Hematopoietic multipotent progenitor cell treated with erythropoietin and hydrocortisone succinate and interleukin-3 and kit ligand, for 8 days (in vitro differentiated cells): Measurements from ENCODE around the gene CFAP54.
A peak's percentile ranks its signal among the peaks of the same experiment; 100 is the strongest.

ENCODE experiments used
- DNase-seq: peaks from one replicate; pipeline ENCODE4 v3.0.0-alpha.2; 2015

CFAP54 gene

DNA sequence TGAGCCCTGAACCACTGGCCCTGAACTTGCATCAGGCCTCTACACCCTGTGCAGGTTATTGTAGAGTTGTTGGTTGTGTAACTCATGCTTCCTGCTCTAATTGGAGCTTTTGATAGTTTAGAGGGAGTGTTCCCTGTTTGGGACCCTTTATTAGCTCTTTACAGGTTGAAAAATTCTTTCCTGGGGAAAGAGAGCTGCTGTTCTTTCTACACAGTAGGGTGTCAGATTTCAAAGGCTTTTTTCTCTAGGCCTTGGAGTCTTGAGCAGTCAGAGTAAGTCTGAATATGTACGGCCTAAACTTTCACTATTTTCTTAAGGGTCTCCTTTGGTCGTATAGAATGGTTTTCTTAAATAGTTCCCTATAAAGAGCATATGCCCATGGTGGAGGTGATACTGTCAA is 356.9 kb downstream of the CFAP54 start:
- no peak for DNase-seq

DNA sequence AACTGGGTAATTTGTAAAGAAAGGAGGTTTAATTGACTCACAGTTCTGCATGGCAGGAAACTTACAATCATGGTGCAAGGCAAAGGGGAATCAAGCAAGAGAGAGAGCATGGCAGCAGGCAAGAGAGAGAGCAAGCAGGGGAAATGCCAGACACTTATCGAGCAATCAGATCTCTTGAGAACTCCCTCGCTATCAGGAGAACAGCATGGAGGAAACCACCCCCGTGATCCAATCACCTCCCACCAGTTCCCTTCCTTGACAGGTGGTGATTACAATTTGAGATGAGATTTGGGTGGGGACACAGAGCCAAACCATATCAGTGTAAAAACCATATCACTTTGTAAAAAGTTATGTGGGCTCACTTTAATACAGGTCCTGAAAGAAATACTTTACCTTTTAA is 361.3 kb downstream of the CFAP54 start:
- DNase-seq: peak; percentile 3

DNA sequence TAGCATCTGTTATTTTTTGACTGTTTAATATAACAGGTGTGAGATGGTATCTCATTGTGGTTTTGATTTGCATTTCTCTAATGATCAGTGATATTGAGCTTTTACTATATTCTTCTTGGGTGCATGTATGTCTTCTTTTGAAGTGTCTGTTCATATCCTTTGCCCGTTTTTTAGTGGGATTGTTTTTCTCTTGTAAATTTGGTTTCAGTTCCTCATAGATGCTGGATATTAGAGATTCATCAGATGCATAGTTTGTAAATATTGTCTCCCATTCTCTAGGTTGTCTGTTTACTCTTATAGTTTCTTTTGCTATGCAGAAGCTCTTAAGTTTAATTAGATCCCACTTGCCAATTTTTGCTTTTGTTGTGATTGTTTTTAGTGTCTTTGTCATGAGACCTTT is 368.8 kb downstream of the CFAP54 start:
- DNase-seq: no peak

DNA sequence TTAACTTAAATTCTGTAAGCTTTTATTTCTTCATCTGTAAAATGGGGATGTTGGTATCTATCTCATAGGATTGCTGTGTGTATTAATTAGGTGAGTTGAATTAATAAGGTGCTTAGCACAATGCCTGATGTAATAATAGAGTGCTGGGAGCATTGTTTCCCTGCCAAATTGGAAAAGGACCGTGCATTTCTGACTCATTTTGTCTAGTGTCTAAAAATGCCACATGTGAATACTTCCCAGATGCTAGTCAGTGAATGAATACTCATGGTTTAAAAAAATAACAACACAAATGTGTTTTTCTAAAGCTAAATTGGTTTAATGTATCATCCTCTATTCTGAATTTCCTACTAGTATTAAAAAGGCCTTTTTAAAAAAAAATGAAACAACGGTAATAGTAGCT is 372.3 kb downstream of the CFAP54 start:
- no peak for DNase-seq

DNA sequence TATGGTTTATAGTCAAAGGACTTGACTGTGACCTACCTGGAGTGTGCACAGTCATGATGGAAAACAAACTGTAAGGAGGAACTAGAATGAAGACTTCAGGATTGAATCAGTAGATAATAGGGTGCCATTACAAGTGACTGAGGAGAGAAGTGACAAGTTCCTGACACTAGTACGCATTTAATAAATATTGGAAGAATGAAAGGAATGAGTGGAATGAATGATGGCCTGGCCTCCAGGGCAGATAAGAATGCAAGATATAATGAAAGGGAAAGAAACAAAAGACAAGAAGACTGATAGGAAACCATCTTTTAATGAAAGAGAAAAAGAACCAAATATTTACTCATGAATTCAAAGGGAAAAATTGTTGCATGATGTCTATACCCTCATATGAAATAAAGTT is 372.9 kb downstream of the CFAP54 start:
- no peak for DNase-seq

DNA sequence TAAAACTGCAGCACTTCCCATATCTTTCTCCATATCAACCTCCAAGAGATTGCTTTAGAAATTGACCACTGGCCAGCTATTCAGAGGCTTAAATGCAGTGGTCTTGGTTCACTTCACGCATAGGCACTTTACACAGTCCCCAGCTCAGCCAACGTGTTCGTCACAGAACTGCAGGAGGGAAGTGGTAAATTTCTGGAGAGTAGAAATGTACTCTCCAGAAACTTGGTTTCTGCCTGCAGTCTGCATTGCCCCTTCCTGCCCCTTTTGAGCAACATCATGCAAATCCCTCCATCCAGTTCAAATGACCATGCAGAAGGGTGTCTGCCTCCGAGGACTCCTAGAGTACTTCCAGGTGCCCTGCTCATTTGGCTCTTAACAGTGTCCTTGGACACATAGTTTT is 375.0 kb downstream of the CFAP54 start:
- no peak for DNase-seq

DNA sequence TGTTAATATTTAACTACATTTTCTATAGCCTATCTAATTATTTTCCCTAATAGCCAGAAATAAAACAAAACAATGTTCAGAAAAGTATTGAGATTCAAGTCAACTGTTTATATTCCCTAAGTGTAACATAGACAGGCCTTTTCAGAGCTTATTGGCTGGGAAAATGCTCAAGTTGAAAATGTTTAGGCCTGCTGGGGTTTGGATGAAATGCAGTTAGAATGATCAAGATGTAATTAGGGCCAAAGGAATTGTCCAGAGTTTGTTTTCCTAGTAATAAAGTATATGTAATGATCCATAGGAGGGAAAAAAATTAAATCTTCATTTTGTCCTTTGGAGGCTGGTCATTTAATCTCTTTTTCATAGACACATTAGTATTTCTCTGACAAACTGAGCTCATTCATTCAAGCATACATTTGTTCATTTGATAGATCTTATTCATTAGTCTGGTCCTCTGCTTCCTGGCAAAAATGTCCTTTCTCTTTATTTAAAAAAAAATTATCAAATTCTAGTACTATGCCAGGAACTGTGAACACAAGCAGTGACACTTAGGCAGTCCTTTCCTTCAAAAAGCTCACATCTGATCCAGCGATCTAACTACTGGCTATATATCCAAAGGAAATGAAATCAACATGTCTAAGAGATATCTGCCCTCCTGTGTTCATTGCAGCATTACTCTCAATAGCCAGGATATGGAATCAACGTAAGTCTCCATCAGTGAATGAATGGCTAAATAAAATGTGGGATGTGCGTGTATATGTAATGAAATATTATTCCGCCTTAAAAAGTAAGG is 377.6 kb downstream of the CFAP54 start:
- DNase-seq: no peak

DNA sequence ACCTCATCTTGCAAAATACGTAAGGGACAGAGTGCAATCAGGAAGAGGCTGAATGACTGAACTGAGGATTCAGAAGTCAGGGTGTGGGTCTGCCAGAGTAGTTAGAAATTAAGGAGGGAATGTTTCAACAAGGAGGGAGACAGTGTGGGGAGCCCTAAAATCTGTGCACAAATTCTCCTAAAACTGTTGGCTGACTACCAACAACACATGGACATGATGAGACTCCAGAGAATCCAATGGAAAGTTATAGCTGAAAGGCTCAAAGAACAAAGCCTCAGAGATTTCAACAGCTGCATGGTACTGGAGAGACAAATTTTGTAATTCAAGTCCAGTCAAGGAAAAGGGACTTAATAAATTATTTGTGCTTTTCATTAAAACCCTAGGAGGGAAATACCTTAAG is 381.6 kb downstream of the CFAP54 start:
- DNase-seq: no peak

DNA sequence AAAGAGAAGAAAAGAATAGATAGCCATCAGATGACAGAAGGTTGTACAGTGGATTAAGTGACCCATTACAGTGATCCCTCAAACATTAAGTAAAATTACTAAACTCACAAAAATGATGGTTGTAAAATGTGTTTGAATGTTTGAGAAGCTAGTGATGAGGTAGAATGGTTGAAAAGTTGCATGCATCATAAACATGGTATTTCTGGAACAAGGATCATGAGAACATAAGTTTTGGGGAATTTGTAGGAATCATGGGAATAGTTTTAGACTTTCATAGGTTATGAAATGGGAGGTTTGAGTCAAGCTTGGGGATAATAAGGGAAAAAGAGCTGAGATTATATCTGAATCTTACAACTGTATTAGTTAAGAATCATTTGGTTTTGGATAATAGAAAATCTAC is 383.6 kb downstream of the CFAP54 start:
- DNase-seq: no peak

DNA sequence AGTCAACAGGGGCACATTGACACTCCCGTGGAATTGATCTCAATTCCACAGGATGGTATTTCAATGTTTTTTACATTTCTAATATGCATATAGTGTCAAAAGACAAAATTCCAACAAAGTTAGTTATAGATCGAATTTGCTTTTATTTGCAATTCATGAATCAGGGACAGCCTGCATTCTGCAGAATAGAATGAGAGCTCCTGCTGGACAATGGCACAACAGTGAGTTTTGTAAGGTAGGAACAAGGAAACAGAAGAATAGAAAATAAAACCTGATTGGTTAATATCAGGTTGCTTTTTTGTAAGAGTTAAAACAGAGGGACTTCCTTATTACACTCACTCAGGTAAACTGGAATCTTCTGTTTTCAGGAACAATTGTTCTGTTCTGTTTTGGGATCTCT is 384.8 kb downstream of the CFAP54 start:
- no peak for DNase-seq

DNA sequence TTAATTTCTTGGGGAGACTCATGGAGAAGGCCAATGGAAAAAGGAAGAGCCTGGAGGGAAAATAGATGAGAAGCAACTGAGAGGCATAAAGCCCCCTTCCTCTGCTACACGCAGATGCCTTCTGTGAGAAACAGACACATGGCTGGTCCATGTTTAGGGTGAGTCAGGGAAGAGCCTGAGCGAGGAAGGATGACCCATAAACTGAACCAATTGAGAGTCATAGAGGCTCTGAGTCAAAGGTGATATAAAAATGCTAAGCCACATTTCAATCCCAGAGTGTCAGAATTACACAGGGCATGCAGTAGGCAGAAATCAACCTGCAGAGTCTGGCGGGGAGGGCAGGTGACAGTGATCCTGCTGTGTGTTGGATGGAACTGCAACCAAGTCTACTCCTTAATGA is 387.6 kb downstream of the CFAP54 start:
- no peak for DNase-seq

DNA sequence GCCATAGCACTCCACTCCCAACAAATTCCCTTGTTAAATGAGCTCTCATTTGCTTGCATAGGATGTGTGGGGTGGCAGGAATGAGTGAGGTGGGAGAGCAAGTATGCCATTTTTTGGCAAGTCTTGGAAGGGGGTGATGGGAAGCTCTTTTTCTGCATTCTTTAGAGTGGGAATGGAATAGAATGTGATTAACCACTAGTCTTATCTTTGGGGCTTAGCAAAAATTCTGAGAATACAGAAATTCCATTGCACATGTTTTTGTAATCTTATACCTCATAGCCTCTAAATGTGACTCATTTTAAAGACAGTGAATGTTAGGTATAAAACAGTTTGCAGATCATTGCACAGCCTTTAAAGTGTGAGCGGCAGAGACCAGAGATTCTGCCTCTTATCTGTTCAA is 389.3 kb downstream of the CFAP54 start:
- no peak for DNase-seq

DNA sequence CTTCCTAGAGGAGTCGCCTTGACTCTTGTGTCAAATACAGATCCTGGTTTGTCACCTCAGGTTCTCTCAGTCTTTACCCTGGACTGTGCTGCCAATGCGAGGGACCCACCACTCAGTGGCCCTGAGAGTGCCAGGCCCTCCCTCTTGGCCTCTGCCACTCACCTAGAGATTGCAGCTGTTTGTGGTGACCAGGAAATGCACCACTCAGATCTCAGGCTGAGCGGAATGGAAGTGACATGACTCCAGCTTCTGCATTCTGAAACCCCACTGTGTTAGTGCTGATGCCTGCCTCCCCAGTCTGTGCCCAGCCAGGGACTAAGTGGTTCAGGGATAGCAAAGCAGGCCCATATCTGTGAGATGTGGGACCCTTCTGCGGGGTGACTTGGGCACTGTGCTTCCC is 389.9 kb downstream of the CFAP54 start:
- no peak for DNase-seq

DNA sequence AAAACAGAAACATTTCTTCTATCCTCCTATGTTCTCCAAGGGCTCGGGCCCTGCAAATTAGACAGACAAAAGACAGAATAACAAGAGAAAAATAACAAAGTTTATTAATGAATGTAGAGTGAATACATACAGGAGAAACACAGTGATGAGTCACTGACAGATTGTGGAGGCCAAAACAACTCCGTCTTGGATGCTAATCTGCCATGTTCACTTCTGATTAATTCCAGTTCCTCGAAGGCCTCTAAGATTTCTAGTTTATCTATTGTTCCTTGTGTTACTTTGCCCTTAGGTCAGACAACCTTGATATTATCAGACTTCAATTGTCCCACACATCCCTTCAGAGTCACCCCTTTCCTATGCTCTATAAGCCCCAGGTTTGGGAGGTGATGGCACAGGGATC is 390.8 kb downstream of the CFAP54 start:
- no peak for DNase-seq

DNA sequence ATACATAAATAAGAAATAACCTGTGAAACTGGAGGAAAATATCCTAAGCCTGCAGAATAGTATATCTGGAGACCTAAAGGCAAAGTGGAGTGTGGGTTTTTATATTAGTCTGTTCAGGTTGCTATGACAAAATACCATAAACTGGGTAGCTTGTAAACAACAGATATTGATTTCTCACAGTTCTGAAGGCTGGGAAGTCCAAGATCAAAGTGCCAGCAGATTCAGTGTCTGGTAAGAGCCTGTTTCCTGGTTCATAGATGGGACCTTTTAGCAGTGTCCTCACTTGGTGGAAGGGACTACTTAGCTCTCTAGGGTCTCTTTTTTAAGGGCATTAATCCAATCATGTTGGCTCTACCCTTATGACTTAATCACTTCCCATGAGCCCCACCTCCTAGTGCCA is 392.2 kb downstream of the CFAP54 start:
- no peak for DNase-seq

DNA sequence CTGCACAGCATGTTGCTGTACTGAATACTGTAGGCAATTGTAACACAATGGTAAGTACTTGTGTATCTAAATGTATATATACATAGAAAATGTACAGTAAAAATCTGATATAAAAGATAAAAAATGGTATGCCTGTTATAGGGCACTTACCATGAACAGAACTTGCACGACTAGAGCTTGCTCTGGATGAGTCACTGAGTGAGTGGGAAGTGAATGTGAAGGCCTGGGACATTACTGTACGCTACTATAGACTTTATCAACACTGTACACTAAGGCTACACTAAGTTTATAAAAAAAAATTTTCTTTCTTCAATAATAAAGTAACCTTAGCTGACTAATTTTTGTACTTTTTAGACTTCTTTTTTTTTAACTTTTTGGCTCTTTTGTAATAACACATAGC is 393.5 kb downstream of the CFAP54 start:
- DNase-seq: no peak

DNA sequence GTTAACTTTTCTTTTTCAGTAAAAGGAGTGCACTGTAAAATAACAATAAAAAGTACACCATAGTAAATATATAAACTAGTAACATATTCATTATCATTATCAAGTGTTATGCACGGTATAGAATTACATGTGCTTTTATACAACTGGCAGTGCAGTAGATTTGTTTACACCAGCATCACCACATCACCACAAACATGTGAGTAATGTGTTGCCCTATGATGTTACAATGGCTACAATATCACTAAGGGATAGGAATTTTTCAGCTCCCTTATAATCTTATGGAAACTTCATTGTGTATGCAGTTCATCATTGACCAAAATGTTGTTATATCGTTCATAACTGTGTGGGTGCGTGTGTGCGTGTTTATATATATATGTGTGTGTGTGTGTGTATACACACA is 394.2 kb downstream of the CFAP54 start:
- no peak for DNase-seq

DNA sequence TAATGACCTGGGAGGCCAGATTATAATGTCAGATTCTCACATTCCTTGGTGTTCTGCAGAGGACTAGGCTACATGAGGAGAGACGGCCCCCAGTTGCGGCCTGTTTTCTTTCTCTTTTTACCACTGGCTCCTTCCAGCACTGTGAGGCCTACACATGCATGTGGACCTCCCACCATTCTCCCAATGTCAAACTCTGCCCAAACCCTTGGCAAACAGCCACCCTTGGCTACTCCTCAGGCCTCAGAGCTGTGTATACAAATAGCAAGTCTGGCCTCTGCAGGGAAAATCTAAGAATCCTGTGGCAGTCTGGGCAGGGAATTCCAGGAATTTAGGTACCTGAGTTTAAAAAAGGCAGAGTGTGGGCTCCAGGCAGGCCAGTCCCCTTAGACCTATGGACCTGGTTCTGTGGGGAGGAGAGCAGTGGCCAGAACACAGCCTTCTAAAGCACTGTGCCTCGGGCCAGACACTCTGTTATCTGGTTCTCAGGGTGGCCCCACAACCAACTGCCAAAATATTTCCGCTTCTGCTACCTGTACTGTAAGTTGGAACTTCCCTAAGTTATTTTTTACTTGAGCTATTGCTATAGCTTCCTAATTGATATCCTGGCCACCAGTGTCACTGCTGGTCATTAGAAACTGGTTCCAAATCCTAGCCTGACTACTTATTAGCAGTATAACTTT is 397.8 kb downstream of the CFAP54 start:
- no peak for DNase-seq

DNA sequence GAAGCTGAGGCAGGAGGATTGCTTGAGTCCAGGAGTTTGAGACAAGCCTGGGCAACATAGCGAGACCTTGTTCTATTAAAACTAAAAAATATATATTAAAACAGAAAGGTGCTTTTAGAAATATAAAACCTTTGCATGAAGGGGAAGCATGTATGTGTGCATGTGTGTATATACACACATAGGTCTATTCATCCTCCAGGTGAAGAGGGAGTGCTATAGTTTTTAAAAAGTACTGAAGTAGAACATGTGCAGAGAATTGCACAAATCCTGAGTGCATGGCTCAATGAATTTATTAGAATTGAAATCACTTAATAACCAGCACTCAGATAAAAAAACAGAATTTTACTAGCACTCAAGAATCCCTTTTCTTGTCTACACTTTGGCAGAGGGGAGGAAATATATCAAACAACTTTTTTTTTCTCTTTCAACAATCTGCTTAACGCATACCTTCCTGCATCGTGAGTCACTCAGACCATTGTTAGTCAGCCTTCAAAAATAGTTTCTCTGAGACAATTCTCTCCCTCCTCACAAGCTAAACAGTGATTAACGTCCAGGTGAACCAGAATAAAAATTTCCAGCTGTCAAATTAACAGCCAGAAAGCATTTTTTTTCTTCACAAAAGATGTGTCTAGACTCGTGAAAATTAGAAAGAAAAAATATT is 400.0 kb downstream of the CFAP54 start:
- no peak for DNase-seq

DNA sequence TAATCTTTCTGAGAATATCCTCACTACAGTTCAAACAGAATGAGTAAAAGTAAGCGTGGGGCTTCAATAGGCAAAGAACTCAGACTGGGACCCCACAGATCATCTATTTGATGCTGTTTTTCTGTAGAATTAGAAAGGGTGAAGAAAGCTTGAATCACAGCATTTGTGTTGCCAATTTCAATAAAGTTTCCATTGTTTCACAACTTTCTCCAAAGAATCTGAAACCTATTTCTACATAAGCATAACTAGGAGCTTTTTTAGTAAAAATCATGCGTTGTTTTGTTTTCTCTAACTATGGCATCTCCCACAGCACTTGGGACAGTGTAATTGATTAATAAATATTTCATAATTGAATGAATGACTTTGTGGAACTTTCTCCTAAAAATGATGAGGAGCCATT is 401.0 kb downstream of the CFAP54 start:
- no peak for DNase-seq

DNA sequence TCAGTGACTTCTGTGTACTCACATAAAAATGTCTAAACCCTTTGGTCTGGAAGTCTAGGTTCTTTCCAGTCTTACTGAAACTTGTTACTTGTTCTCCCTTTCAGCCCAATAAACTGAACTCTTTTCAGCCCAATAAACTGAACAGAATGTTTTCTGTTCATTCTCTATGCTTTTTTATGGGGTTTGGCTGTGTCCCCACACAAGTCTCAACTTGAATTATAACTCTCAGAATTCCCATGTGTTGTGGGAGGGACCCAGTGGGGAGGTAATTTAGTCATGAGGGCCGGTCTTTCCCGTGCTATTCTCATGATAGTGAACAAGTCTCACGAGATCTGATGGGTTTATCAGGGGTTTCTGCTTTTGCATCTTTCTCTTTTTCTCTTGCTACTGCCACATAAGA is 402.7 kb downstream of the CFAP54 start:
- no peak for DNase-seq

DNA sequence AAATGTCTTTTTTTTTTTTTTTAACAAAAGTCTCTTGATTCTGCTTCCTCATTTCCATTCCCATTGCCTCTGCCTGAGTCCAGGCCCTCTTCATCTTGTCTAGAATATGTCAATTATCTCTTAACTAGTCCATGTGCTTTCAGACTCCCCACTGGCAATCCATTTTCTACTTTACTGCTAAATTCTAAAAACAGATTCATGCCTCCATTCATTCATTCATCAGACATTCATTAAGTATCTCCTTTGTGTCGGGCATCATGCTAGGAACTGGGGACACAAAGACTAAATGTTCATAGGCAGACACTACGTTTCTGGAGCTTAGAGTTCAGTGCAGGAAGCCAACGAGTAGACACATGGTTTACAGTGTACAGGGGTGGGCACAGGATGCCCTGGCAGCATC is 408.0 kb downstream of the CFAP54 start:
- DNase-seq: no peak

DNA sequence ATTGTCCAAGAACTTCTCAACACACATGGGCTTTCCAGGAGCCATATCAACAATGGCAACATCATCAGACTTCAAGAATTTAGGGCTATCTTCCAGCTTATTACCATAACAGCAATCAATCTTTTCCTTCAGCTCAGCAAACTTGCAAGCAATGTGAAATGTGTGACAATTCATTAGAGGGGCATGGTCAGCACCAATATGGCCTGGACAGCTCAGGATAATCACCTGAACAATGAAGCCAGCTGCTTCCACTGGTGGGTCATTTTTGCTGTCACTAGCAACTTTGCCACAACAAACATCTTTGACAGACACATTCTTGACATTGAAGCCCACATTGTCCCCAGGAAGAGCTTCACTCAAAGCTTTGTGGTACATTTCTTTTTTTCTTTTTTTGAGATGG is 411.8 kb downstream of the CFAP54 start:
- no peak for DNase-seq

DNA sequence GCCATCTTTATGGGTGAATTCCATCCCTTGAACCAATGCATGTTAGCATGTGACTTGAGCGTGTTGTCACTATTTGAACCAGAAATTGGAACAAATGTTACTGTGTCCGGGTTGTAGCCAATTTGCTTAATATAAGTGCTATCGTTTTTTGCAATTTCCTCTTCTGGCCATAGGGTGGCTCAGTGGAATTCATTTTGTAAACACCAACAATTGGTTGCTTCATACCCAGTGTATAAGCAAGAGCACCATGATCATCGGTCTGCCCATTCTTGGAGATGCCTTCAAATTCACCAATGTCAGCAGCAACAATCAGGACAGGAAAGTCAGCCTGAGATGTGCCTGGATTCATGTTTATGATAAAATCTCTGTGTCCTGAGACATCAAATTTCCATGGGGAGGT is 412.7 kb downstream of the CFAP54 start:
- DNase-seq: peak; percentile 16

DNA sequence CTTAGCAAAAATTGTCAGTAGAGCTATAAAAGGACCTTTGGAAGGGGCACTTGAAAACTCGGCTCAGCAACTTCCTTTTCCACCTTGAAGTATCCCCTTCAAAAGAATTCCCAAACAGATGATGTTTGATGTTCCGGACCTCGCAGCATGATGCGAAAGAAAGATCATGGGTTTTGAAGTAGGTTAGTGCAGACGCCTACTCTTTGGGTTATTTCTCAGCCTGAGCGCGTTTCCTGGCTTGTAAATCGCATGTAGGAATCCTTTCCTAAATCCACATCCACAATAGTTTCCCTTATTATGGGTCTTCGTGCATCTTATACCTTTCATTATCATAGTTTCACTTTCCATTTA is 417.1 kb downstream of the CFAP54 start:
- no peak for DNase-seq
